ENCODE data around the gene LRRC2.
"Not testable (repeated sequence)": the region's sequence is repeated elsewhere in the genome, so short reads cannot be mapped to it uniquely, and the experiment has no call there.

LRRC2 gene

GRCh38 chr3:46496746-46497555 is 69.2 kb downstream of the LRRC2 start:
- TF ChIP-seq CTCF (IDR thresholded peaks at IDR 0.05; ENCODE audit: low read depth, low read length, missing control alignments) = peak; percentile 44
- no peak overlapping the region for H3K4me3 ChIP-seq (replicated peaks; ENCODE audit: low read depth, low read length)
- DNase-seq (ENCODE audit: extremely low read depth, low read depth) = no peak

GRCh38 chr3:46495901-46496456 is 70.1 kb downstream of the LRRC2 start:
- no peak for TF ChIP-seq CTCF (IDR thresholded peaks at IDR 0.05; ENCODE audit: low read depth, low read length, missing control alignments)
- DNase-seq (ENCODE audit: extremely low read depth, low read depth) = no peak
- H3K4me3 ChIP-seq (replicated peaks; ENCODE audit: low read depth, low read length) = no peak overlapping the region

GRCh38 chr3:46494491-46494890 is 71.6 kb downstream of the LRRC2 start:
- DNase-seq (ENCODE audit: extremely low read depth, low read depth); H3K4me3 ChIP-seq (replicated peaks; ENCODE audit: low read depth, low read length): not testable (repeated sequence)

- no peak for DNase-seq (ENCODE audit: extremely low read depth, low read depth)
- no peak for TF ChIP-seq CTCF (IDR thresholded peaks at IDR 0.05; ENCODE audit: low read depth, low read length, missing control alignments)
- no peak overlapping the region for H3K4me3 ChIP-seq (replicated peaks; ENCODE audit: low read depth, low read length)
Observed at GRCh38 chr3:46492890-46493547, 73.1 kb downstream of the LRRC2 start.

GRCh38 chr3:46491089-46492070 is 74.7 kb downstream of the LRRC2 start:
- no peak for DNase-seq (ENCODE audit: extremely low read depth, low read depth)
- no peak for TF ChIP-seq CTCF (IDR thresholded peaks at IDR 0.05; ENCODE audit: low read depth, low read length, missing control alignments)
- no peak overlapping the region for H3K4me3 ChIP-seq (replicated peaks; ENCODE audit: low read depth, low read length)

GRCh38 chr3:46490338-46491084 is 75.6 kb downstream of the LRRC2 start:
- no peak overlapping the region for H3K4me3 ChIP-seq (replicated peaks; ENCODE audit: low read depth, low read length)
- no peak for TF ChIP-seq CTCF (IDR thresholded peaks at IDR 0.05; ENCODE audit: low read depth, low read length, missing control alignments)
- DNase-seq (ENCODE audit: extremely low read depth, low read depth) = no peak
